DMS53 treated with DMSO at 0.1 percent for 48 hours (cell line): ENCODE results near the gene SLC2A4.

Experiments
- DNase-seq: peaks from one replicate; lab custom pipeline; 2025; ENCODE audit not compliant: unreplicated experiment; lab: John Stamatoyannopoulos, UW

The SLC2A4 gene

DNA sequence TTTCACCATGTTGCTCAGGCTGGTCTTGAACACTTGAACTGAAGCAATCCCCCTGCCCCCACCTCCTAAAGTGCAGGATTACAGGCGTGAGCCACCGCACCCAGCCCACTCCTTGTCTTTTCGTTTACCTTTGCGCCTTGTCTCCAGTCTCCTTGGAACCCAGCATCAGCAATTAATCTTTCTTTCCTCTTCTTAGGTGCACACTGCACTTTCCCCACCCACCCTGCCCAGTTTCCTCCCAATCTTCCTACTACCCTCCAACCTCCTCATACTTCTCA lies 17.8 kb upstream of the SLC2A4 start:
- DNase-seq: no peak

- no peak for DNase-seq
These were observed 14.7 kb upstream of the SLC2A4 start for GRCh38 chr17:7266784-7267183.

GRCh38 chr17:7279448-7279847 lies 2.1 kb upstream of the SLC2A4 start:
- no peak for DNase-seq

- peak; percentile 94 for DNase-seq
These were observed 922 bp upstream of the SLC2A4 start for GRCh38 chr17:7280519-7281073.

- no peak for DNase-seq
These were observed 634 bp downstream of the SLC2A4 start for GRCh38 chr17:7281953-7282751.

DNA sequence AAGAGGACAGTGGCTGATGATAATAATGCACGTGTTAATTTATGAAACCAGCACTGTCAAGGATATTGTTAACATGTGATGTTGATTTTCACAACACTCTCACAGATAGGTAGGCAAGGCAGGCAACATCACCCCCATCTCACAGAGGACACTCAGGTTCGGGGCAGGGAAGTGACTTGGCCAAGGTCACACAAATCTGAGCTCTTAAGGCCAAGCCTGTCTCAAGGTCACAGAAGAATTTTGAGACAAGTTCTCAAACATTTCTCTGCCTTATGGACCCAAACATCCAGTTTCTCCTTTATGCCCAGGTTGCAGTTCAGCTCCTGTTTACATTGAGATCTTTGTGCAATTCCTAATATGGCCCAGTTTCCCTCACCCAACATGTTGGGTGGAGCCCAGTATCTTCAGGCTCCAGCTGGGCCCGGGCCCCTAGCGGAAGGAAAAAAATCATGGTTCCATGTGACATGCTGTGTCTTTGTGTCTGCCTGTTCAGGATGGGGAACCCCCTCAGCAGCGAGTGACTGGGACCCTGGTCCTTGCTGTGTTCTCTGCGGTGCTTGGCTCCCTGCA lies 1.3 kb downstream of the SLC2A4 start:
- DNase-seq: no peak

DNA sequence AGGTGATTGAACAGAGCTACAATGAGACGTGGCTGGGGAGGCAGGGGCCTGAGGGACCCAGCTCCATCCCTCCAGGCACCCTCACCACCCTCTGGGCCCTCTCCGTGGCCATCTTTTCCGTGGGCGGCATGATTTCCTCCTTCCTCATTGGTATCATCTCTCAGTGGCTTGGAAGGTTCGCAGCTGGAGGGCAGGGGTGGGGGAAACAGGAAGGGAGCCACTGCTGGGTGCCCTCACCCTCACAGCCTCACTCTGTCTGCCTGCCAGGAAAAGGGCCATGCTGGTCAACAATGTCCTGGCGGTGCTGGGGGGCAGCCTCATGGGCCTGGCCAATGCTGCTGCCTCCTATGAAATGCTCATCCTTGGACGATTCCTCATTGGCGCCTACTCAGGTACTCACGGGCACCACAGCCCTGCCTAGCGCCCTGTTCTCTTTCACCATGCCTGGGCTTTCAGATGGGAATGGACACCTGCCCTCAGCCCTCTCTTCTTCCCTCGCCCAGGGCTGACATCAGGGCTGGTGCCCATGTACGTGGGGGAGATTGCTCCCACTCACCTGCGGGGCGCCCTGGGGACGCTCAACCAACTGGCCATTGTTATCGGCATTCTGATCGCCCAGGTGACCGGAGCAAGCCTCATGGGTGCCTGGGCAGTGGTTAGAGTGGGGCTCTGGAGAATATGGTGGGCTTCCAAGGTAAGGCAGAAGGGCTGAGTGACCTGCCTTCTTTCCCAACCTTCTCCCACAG lies 2.1 kb downstream of the SLC2A4 start:
- no peak for DNase-seq

DNA sequence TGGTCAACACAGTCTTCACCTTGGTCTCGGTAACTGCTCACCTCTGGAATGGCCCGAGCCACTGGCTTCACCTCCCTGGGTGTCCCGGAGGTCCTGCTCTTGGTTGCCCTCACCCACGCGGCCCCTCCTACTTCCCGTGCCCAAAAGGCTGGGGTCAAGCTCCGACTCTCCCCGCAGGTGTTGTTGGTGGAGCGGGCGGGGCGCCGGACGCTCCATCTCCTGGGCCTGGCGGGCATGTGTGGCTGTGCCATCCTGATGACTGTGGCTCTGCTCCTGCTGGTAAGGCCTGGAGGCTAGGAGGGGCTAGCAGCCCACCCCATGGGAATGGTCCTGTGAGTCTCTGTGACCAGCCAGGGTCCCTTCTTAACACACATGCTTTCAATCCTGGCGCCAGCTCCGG lies 3.4 kb downstream of the SLC2A4 start:
- no peak for DNase-seq

GRCh38 chr17:7285679-7286078 lies 4.2 kb downstream of the SLC2A4 start:
- no peak for DNase-seq

DNA sequence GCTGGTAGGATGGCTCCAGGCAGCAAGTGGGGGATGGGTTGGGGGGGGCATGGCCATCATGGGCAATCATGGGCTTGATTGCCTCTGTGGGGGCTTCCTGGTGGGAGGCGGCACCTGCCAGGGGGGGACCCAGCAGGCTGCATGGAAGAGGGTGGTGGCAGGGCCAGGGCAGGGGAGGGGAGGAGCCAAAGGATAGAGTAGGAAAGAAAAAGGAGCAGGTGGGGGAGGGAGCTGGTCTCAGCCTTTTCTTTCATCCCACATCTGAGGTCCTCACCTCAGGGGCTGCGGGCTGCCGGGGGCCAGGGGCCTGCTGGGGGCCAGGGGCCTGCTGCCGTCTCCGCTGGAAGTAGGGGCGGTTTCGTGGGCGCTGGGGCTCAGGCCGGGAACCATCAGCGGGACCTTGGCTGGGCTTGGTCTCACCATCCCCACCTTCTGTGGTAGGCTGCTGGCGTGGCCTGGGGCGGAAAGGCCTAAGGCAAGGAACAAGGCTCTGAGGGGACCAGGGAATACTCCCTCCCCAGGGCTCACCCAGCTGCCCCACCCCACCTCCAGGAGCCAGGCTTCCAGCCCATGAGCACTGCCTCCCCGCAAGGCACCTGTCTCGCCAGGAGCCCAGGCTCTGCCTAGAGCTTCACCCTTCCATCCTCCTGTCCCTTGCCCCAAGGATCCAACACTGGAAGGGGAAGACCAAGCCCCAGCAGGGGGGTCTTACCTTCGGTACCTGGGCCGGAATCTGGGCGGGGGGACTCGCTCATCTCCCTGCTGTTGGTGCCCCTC lies 7.9 kb downstream of the SLC2A4 start:
- no peak for DNase-seq

DNA sequence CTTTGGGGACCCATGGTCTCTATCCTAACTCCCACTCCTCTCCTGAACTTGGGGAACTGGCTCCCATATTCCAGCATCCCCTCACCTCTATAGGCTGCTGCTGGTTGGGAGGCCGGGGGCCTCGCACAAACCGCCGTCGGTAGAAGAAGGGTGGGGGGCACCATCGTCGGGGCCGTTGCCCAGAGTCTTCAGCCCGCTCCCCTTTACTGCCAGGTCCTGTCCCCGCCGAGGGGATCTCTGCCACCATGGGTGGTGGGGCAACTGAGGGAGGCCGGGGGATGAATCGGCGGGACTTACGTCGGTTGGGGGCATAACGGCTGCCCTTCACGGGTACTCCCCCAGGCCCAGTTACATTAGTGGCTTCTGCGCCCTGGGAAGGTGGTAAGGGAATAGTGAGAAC lies 8.6 kb downstream of the SLC2A4 start:
- no peak for DNase-seq

DNA sequence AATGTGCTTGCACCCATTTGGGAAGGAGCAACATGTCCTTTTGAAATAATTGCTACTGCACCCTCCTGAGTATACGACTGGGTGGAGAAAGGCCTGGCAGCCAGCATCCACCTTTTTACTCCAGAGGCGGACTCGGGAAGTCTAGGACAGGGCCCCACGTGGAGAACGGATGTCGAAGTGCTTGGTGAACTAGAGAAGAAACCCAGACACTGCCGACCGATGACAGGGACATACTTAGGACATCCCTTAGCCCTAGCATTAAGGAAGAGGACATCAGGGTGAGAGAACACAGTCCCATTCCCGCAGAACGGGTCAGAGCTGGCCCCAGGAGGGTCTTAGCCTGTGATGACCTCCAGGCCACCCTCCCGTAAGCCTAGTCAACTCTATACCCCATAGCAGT lies 9.2 kb downstream of the SLC2A4 start:
- no peak for DNase-seq

- no peak for DNase-seq
These were observed 10.7 kb downstream of the SLC2A4 start for GRCh38 chr17:7292194-7292593.

DNA sequence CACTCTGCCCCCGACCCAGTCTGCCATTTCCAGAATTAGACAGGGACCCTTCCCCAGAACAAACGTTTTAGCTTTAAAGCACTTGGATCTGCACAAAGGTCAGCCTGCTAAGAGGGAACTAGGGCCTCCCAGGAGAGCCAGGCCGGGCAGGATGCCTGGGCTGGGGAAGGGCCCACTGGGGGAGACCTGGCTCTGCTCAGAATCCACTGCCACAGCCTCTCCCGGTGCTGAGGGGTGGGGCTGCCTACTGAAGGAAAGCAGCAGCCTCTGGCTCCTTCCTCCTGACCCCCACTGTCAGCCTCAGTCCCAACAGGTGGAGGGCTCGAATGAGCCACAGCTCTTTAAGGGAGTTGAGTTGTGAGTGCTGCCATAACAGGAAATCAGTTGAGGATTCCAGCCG lies 11.2 kb downstream of the SLC2A4 start:
- no peak for DNase-seq

GRCh38 chr17:7293159-7293558 lies 11.6 kb downstream of the SLC2A4 start:
- no peak for DNase-seq

GRCh38 chr17:7293816-7294613 lies 12.5 kb downstream of the SLC2A4 start:
- DNase-seq: peak; percentile 21

GRCh38 chr17:7294614-7295153 lies 13.2 kb downstream of the SLC2A4 start, which contains the start of gene YBX2:
TSS of gene YBX2 (minus strand) at chr17:7294639. CDS start at chr17:7294500, 139 bp downstream.
- DNase-seq: peak; percentile 94

- DNase-seq: no peak
These were observed 14.0 kb downstream of the SLC2A4 start for GRCh38 chr17:7295230-7296180.
